ENCODE measurements around the gene CARD14.
A peak's percentile ranks its signal among the peaks of the same experiment; 100 is the strongest.
"Not testable (repeated sequence)": the region's sequence is repeated elsewhere in the genome, so short reads cannot be mapped to it uniquely, and the experiment has no call there.

The CARD14 gene

DNA sequence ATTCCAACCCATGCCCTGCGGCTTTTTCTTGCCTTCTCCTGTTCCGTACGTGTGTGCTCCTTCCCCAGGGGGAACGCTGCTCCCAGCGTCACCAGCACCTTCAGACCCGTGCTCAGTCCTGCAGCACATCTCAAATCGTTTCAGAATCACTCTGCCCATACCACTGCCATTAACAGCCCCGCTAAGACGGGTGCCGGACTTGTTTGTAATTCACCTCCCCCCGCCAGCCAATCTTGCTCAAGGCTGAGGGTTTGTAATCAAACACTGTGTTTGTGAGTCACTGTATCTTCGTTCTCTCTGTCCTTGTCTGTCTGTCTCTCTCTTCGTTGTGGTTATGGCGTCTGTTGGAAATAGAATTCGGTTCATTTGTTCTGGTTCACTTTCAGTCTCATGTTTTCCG lies 17.3 kb downstream of the CARD14 start:
- DNase-seq, result no peak

GRCh38 chr17:80187515-80187941 lies 17.7 kb downstream of the CARD14 start:
- no peak for DNase-seq

DNA sequence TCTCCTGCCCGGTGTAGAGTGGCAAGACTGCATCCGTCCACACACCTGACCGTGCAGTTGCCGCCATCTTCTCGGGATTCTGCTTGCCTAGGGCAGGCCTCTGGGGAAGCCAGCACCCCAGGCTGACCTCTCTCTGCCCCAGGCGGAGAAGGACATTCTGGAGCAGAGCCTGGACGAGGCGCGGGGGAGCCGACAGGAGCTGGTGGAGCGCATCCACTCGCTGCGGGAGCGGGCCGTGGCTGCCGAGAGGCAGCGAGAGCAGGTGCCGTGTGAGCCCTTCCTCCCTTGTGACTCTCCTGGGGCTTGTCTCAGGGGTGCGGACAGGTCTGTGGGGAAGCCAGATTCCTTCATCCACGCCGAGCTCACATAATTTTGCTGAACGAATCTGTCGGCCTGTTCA lies 19.8 kb downstream of the CARD14 start:
- no peak for DNase-seq

- no peak for DNase-seq
Observed at GRCh38 chr17:80190716-80191115, 20.9 kb downstream of the CARD14 start.

- DNase-seq, result no peak
Observed at GRCh38 chr17:80191192-80191591, 21.4 kb downstream of the CARD14 start.

DNA sequence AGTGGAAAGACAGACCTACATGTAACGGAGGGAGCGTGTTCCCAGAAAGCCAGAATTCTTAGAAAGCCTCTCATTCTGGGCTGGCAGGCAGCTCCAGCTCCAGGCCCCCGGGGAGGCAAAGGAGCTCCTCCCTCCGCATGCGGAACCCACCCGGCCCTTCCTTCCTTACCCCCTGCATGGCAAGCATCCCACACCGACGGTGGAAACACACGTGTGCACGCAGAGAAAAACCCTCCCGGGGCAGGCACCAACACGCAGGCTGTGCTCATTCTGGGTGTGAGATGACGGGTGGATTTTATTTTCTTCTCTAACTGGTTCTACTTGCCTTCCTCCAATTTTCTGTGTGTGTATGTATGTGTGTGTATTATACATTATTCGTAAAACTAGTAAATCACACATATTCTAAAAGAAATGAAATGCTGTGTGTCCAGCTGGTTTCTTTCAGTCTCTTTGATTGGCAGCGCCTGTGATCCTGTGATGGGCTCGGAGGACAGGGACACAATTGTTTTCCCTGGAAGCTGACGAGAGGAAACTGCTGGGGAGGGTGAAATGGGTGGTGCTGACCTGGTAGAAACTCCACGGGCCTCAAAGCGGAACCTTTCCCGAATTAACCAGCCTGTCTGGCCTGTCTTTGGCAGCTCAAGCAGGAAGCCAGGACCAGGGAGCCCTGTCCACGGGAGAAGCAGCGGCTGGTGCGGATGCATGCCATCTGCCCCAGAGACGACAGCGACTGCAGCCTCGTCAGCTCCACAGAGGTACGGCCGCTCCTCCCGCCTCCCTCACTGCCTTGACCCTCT lies 22.2 kb downstream of the CARD14 start:
- no peak for DNase-seq

DNA sequence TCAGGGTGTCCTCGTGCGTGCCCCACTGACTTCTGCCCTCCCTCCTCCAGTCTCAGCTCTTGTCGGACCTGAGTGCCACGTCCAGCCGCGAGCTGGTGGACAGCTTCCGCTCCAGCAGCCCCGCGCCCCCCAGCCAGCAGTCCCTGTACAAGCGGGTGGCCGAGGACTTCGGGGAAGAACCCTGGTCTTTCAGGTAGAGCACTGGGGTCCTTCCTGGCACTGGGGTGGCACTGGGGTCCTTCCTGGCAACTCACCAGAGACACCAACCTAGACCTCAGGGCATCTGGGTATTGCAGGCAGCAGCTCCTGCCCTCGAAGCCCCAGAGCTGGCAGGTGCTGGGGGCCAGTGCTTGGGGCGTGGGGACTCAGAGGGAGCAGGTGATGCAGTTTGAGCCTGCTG lies 25.3 kb downstream of the CARD14 start:
- DNase-seq, result no peak

GRCh38 chr17:80195671-80196529 lies 26.1 kb downstream of the CARD14 start:
- DNase-seq, result no peak

DNA sequence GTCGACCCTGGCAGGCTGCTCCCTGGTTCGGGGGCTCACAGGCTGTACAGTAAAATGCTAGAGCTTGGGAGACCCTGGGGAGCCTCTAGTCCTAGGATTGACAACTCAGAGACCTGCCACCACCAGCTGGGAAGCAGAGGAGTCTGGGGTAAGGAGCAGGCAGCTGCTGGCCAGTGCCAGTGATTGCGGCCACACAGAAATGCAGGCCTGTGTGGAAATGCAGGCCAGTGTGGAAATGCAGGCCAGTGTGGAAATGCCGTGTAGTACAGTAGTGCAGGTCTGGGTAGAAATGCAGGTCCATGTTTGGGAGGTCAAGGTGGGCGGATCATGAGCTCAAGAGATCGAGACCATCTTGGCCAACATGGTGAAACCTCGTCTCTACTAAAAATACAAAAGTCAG lies 26.8 kb downstream of the CARD14 start:
- DNase-seq, result no peak

GRCh38 chr17:80198144-80198661 lies 28.4 kb downstream of the CARD14 start:
- DNase-seq, result no peak

DNA sequence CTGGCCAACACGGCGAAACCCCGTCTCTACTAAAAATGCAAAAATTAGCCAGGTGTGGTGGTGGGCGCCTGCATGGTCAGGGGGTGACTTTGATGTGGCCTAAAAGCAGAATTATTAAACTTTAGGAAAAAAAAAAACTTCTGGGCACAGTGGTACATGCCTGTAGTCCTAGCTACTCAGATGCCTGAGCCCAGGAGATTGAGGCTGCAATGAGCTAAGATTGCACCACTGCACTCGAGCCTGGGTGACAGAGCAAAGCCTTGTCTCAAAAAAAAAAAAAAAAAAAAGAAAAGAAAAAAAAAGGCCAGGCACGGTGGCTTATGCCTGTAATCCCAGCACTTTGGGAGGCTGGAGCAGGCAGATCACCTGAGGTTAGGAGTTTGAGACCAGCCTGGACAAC lies 29.5 kb downstream of the CARD14 start:
- DNase-seq, result not testable (repeated sequence)

DNA sequence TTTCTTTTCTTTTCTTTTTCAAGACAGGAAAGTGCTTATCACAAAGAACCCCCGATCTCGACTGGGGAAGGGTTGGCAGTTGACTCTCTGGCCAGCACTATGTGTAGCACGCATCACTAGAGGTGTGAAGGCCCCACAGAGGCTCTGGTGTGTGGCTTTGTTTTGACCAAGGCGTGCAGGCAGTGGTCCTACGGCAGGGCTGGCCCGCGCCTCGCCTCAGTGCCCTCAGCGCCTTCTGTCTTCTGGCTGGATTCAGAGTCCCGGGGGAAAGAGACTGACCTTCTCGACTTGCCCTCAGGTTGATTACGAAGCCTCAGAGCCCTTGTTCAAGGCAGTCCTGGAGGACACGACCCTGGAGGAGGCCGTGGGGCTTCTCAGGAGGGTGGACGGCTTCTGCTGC lies 31.6 kb downstream of the CARD14 start:
- DNase-seq, result no peak

DNA sequence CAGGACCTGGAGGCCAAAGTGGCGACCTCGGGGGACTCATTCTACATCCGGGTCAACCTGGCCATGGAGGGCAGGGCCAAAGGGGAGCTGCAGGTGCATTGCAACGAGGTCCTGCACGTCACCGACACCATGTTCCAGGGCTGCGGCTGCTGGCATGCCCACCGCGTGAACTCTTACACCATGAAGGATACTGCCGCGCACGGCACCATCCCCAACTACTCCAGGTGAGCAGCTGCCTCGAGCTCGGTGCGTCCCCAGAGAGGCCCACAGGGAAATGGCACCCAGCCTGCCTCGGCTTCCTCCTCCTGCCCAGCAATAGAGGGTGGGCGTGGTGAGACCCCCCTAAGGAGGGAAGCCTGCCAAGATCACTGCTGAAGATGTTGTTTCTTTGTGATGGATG lies 32.4 kb downstream of the CARD14 start:
- DNase-seq, result no peak

- no peak for DNase-seq
Observed at GRCh38 chr17:80203471-80203963, 33.7 kb downstream of the CARD14 start.

DNA sequence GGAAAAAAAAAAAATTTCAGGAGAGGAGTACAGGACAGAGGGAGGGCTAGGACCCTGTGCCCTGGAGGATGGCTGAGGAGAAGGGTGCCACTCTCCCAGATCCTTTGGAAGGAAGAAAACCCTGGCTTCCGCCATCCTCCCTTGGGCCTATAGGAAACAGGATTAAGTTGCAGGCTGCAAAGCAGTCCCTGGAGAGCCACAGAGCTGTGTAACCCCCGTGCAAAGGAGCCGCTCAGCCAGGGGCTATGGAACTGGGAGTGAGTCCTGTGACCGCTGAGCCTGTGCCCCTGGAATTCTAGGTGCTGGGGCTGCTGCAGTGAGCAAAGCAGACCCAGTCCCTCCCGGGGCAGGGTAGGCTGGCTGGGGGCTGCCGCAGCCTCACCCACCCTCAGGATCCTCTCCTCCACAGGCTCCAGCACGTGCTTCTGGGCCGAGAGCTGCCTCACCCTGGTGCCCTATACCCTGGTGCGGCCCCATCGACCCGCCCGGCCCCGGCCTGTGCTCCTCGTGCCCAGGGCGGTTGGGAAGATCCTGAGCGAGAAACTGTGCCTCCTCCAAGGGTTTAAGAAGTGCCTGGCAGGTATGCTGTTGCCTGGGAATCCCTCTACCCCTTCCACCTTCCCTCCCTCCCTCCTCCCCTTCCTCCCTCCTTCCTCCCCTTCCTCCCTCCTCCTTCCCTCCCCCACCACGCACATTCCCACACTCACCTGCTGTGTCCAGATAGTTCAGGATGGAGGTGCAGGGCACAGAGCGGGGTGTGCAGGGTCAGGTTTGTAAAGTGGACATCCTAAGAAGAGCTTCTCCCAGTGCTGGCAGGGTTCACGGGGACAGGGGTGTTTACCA lies 35.0 kb downstream of the CARD14 start:
- no peak for DNase-seq

DNA sequence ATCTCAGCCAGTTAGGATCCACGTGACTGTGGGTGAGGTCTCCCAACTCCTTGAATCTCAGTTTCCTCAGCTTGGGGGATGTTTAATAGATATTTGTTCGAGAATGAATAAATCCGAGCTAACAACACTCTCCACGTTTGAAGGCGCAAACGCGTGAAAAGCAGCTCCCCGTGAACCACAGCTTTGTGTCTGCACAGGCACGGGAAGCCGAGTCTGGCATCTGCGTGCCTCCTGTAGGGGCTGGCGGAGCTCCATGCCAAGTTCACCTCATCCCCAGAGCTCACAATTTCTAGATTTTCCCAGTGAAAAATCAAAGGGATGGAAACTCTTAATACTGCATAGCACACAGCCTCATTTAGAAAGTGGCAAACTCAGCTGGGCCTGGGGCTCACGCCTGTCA lies 36.0 kb downstream of the CARD14 start:
- DNase-seq, result no peak

GRCh38 chr17:80208050-80208449 lies 38.2 kb downstream of the CARD14 start:
- DNase-seq, result no peak

DNA sequence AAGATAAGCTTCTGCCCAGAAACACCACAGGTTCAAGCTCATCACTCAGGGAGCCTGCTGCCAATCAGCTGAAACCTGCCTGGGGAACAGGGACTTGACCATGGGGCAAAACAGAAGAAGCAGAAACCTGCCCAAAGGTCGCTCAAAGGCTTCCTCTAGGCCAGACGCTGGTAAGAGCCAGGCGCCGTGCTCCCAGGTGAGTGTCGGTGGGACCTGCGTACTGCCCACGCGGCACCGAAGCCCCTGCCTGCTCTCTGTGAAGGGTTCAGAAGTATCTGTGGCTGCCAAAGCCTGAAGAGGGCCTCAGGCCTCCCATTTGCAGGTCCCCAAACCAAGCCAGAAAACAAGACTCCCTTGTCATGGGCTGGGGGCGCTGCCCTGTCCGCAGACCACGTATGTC lies 39.9 kb downstream of the CARD14 start:
- no peak for DNase-seq

GRCh38 chr17:80210348-80211108 lies 40.7 kb downstream of the CARD14 start:
- no peak for DNase-seq

- peak; percentile 76 for DNase-seq
Observed at GRCh38 chr17:80212109-80212508, 42.3 kb downstream of the CARD14 start.

GRCh38 chr17:80212511-80212910 lies 42.7 kb downstream of the CARD14 start:
- no peak for DNase-seq

Measured in NCI-H2107 (cell line).